Activated CD4-positive, alpha-beta T cell treated with anti-CD3 and anti-CD28 coated beads, Interleukin-2, amount 50 U/mL, for 24 hours (primary cell): ENCODE measurements around the gene ATXN10.
"Not testable (repeated sequence)": the region's sequence is repeated elsewhere in the genome, so short reads cannot be mapped to it uniquely, and the experiment has no call there.

ENCODE experiments used
- DNase-seq, 2 donors: peaks; one replicate each; pipeline ENCODE4 v3.0.0-alpha.2; 2020; ENCODE audit warnings: low read depth in 1 of 2, low spot score in 1 of 2

ATXN10 gene, protein sequence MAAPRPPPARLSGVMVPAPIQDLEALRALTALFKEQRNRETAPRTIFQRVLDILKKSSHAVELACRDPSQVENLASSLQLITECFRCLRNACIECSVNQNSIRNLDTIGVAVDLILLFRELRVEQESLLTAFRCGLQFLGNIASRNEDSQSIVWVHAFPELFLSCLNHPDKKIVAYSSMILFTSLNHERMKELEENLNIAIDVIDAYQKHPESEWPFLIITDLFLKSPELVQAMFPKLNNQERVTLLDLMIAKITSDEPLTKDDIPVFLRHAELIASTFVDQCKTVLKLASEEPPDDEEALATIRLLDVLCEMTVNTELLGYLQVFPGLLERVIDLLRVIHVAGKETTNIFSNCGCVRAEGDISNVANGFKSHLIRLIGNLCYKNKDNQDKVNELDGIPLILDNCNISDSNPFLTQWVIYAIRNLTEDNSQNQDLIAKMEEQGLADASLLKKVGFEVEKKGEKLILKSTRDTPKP

DNA sequence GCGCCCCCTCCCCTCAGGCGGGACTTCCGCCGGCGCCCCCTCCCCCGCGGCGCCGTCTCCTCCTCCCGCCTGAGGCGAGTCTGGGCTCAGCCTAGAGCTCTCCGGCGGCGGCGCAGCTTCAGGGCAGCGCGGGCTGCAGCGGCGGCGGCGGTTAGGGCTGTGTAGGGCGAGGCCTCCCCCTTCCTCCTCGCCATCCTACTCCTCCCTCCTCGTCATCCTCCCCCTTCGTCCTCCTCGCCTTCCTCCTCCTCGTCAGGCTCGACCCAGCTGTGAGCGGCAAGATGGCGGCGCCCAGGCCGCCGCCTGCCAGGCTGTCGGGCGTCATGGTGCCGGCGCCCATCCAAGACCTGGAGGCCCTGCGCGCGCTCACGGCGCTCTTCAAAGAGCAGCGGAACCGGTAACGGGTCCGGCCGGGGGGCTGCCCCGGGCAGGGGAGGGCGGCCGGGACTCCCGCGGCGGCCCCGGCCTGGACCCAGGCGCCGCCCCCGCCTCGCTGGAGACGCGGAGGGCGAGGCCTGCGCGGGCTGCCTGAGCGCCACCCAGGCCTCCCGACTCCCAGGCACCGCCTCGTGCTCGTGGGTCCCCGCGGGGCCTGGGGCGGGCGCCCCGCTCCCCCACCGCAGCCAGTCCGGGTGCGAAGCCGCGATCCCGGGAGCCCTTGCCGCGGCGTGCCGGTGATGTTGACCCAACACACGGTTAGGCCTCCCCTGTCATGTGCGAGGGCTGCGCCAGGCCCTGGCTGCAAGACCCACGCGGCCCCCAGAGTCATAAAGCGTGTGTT is at the start of gene ATXN10:
Gene ATXN10, plus strand, starts transcription at position 52 of the 781 bp plus-strand sequence. Its CDS starts 230 bp downstream, at position 282.
- peak; percentile 54 to 57 for DNase-seq

DNA sequence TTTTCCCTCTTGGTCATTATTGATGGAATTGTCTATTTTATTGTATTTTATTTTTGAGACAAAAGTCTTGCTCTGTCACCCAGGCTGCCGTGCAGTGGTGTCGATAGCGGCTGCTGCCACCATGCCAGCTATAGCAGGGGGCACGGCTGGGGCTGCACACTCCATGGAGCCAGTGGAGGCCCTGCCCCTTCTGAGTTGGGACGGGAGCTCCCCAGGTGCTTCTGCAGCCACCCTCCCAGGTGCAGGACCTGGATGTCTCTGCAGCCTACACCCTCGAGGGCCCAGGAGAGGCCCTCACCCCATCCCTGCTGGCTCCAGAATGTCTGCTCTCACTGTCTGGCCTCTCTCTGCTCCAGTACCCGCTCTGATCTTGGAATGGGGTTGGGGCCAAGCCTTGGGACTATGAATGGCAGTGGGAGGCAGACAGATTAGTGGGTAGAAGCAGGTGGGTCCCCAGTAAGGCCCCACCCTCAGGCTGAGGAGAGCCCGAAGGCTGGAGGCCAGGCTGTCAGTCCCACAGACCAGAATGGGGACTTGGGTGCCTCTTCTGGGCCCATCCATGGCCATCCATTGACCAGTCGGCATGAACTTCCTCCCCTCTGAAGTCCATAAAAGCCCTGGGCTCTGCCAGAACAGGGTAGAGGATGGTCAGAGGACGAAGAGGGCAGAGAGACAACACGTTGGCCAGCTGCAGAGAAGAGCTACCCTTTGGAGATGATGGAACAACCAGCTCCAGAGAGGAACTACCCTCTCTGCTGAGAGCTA is 49.6 kb upstream of the ATXN10 start:
- no peak for DNase-seq

DNA sequence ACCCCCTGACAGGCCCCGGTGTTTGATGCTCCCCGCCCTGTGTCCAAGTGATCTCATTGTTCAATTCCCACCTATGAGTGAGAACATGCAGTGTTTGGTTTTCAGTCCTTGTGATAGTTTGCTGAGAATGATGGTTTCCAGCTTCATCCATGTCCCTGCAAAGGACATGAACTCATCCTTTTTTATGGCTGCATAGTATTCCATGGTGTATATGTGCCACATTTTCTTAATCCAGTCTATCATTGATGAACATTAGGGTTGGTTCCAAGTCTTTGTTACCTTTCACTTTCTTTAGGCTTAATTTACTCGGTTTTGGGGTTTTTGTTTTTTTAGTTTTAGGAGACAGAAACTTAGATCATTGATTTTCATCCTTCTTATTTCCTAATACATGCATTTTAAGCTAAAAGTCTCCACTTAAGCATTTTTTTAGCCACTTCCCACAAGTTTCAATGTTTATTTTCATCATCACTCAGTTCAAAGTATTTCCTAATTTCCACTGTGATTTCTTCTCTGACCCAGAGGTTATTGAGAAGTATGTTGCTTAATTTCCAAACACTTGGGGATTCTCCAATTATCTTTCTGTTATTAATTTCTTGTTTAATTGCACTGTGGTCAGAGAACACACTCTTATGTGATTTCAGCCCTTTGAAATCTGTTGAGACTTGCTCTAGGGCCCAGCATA is 48.0 kb upstream of the ATXN10 start:
- DNase-seq: not testable (repeated sequence)

DNA sequence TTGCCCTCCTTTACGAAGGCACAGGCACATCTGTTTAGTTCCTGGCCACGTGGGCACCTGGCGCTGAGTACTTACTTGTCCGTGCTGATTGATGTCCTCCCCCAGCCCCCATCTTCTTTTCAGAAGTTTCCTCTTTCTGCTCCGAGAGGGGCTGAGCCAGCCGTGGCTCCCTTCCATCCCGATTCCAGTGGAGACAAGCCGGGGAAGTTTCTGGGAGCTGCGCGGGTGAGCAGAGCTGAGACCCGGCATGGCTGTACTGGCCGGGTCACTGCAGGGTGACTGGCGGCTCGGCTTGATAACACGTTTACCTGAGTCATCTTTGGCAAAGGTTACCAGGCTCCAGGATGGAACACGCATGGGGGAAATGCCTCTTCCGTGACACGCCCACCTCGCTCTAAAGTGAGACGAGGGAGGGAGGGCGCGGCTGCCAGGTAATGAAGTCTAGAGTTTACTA is 45.4 kb upstream of the ATXN10 start:
- DNase-seq: no peak

DNA sequence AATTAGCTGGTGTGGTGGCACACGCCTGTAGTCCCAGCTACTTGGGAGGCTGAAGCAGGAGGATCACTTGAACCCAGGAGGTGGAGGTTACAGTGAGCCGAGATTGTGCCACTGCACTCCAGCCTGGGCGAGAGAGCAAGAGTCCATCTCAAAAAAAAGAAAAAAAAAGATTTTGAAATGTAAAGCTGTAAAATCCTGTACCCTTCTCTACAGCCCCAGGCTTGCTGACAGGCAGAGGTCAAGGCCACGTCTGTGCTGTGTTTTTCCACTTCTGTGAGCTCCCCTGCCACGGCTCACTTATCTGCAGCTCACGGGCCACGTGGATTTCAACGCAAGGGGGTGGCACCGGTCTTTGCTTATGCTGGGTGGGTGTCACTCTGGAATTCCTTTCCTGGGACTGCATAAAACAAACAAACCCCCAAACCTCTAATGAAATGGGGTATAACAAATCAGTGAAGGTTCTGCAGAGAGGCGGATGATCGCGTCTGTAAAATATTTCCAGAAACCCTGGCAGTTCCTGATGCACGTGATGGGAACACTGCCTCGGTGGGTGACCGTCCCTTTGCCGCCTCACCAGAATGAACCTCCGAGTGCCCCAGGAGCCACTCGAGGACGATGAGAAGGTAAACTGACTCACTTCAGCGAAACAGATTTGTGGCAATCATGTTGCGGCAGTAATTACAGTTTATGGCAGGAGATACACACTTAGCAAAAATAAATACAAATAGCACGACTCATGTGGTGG is 44.0 kb upstream of the ATXN10 start:
- no peak for DNase-seq

DNA sequence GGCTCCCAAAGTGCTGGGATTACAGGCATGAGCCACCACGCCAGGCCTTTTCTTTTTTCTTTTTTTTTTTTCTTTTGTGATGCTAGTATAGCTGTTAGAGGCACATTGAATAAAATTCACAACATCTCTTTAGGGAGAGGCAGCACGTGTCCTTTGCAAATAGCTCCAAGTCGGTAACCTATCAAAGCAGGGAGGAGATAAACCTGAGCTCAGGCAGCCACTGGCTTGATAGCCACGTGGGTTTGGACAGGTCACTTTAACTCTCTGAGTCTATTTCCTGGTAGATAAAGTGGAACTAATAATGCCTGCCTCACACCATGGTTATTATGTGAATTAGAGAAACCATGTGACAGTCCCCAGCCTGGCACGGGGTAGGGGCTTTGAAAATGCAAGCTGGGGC is 43.1 kb upstream of the ATXN10 start:
- DNase-seq: no peak

DNA sequence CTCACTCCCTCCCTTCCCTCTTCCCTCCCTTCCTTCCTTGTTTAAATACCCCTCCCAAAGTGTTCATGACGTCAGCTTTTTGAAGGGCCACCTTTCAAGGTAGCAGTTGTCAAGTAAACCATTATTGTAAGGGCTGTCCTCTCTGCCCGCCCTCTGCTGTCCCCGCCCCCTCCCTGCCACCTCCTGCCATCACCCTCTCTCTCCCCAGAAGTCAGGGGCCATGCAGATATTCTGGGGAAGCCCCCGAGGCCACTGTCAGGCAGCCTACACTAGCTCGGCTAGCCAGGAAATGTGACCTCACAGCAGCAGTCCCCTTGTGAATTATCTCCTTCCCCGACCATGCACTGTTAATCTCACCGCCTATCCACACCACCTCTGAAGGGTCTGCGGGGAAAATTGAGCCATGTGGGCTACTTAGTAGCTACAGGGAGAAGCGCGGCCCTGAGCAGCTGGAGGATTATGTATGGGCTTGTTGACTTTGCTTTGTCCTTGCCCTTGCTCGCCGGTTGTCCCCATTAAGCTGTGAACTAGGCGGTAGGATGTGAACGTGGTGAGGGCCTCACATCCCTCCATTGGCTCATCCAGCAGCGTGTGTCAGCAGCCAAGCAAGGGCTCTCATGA is 42.1 kb upstream of the ATXN10 start:
- DNase-seq: no peak

DNA sequence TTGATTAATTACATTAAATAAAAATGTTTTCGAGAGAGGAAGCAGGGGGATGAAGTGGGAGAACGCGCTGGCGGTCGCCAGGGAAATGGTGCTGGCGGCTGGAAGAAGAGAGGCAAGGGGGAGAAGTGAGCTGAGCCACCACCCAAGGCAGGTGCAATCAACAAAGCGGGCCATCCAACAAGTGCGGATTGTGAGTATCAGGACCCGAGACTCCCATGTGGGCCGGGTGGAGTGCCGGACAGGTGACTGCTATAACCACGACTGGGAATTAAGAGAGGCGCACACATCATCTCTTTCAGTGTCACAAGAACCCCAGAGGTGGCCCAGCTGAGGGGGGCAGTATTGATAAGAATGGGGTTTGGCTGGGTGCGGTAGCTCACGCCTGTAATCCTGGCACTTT is 41.2 kb upstream of the ATXN10 start:
- no peak for DNase-seq

DNA sequence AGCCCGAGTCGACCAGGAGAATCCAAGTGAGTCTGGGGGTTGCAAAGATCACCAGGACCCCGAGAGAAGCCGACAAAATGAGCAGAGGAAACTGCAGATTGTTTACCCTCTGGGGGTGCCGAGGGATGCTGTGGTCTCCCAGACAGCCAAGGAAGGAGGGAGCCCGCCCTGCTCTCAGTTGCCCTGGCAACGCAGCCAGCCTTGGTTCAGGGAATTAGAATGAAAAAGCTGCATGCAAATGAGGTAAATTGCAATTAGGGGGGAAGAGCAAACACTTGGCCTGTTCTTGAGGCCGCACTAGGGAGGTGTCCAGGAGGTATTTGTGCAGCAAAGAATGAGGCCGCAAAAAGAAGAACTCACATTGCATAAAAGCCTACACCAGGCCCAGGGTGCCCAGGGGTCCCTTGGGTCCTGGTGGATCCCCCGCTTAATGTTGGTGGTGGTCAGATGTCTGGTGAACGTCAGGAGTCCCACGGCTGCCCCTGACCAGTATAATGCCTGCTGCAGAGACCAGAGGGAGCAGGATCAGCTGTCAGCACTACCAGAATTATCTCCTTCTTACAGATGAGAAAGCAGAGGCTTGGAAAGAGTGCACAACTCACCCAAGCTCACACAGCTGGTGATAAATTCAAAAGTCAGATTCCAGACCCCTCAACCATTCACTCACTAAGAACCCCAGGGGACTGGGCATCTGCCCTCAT is 40.3 kb upstream of the ATXN10 start:
- no peak for DNase-seq

DNA sequence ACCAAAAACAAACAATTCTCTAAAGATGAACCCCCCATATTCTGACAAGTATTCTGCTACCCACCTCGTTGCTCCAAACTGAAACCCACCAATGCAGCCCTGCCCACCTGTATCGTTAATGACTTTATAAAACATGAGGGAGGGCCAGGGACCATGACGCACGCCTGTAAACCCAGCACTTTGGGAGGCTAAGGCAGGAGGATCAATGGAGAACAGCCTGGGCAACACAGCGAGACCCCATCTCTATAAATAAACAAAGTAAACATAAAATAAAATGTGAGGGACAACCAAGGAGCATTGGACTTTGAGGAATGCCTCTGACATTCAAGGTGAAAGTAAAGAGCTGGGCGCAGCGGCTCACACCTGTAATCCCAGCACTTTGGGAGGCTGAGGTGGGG is 39.8 kb upstream of the ATXN10 start:
- DNase-seq: no peak

DNA sequence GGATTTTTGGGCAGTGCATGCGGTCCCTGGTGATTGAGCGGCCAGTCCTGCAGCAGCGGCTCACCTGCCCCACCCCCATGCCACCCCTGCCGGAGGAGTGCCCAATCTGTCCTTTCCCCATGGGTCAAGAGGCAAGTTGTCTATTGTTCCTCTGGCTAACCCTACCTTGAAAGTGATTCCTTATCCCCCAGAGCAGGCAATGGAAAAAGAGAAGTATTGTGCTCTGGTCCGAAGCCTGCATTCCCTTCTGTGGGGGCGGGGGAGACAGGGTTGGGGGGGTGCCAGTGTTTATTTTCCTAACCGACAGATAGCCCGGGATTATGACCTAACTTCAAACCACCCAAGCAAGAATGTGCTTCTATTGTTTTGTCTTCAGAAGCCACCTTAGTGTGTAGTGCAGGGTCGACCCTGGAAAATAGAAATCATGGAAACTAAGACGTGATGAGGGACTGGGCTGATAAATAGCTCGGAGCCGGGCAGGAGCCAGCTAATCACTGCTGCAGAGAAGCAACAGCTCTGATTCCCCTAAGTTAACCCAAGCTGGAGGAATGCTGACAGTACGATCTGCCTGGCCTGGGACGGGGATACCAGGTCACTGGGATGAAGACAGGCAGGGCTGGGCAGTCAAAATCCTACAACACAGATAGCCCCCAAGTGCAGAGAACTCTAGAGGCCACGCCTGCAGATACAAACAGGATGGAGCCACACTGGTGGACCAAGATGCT is 38.7 kb upstream of the ATXN10 start:
- DNase-seq: no peak

DNA sequence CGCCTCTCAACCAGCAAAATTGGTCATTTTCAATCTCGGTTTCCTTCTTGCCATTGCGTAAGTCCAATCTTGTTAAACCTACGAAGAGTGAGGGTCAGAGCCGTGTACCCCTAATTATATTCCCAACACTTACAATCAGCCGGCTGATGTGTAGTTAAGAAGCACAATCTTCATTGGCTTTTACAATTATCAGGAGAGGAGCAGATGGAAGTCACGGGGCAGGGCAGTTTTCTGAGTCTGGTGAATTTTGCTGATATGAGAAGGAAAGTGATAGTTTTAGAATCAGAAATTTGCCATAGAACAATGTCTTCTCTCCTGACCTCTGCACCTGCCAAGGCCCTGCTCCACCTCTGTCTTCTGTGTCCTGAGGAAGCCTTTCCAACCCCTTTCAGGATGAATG is 35.0 kb upstream of the ATXN10 start:
- no peak for DNase-seq

DNA sequence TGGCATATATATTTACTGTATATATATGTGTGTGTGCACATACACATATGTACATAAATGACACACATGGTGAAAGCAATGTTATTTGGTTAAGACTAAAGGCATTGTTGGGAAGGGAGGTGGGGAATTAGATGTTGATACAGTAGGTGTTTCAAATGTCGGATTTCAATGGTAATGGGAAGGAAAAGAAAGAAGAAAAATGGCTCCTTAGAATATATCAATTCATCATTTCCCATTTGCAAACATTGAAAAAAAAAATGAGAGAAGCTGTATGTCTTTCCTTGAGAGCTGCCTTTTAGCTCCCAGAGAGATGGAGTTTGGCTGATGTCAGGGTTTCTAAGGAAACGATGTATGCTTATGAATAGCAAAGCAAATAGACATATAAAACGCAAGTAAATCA is 33.4 kb upstream of the ATXN10 start:
- no peak for DNase-seq

DNA sequence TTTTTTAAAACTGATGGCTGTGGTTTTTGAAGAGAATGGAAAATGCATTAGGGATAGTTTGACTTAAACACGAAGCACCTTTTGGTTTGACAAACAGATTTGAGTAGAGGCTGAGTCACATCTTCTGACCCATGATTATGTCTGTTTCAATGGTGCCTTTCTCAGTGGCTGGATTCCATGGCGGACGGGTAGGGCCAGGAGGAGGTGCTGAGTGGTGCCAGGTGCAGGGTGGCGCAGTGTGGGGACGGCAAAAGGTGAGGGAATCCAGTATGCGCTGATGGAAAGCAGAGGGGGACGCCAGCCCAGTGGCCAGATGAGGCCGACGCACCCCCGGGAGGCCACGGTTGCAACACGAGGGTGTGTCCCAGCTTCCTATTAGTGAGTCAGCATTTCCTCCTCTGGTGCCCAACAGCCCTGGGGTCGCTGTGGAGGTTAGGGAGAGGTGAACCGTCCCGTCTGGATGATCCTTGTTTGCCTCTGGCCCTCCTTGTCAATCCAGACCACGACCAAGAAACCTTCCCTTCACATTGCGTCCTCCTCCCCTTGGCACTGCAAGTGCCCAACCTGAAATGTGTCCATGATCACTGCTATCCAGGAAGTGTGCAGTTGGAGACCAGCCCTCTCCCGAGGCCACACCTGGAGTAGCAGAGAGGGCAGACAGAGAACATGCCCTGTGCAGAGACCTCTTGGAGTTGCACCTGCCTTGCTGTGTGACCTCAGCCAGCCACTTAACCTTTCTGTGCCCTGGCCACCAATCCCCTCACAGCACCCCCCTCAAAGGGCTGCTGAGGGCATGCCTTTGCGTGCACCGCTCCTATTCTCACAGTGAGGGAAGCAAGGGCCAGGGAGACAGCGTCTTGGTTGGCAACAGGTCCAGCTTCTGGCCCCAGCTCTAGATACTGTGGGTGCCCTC is 32.5 kb upstream of the ATXN10 start:
- no peak for DNase-seq

DNA sequence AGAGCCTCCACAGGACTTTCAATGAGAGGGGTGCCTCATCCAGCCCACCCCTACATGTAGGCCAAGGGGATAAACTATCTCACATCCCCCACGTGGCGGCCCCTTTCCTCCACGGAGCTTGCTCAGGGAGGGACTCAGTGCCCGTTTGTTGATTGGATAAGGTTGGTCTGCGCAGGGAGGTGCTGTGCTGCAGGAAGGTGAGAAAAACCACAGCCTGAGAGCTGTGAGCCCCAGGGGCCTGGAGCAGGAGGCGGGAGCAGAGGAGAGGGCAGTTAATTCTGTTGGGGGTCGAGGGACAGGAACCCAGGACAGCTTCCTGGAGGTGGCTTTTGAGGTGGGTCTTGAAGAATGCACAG is 31.9 kb upstream of the ATXN10 start:
- no peak for DNase-seq

DNA sequence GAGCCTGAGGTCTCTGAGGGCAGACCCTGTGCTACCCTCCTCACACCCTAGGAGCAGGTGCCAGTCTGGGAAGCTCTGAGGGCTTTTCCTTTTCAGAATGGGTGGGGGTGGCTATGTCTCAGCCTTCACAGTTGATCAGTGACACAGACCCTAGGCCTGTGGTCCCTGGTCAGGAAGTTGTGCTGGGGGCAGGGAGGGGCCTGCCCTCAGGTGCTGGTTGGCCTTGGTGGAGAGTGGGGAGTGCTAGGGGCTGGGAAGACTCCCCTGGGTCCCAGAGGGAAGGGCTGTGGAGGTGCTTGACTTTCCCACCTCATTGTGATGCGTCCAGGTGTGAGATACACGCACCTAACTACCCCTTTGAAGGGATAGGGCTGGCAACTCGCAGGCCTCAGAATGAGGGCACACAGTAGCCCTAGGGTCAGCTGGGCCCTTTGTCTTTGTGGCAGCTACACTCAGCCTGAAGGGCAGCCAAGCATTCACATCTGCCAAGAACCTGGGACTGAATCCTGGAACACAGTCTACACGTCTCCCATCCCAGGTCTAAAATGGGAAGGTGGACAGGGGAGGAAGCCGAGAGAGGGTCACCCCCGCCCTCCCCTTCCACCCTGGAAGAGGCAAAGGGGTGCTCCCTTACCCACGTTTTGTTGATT is 31.2 kb upstream of the ATXN10 start:
- no peak for DNase-seq
